Panc1 (cell line): ENCODE results near the gene RSPH6A. TPM values are rescaled to one million over a fixed set of nuclear protein-coding genes. Genes with fewer than 3 reads are reported as not detected.

Experiments
- ATAC-seq: fragments of 200-7000 bp; cut with Tn5 transposase; 2 replicates; pipeline ENCODE4 v1.9.1; 2020; ENCODE audit warnings: mild to moderate bottlenecking, moderate library complexity
- BruUV-seq: library from RNA; stranded (reverse); fragments of 400-500 nt; replicated peaks from 2 replicates; lab custom pipeline; 2021; lab: Mats Ljungman, UMichigan
- CTCF ChIA-PET: fragments of 300-600 bp; sonication (Branson Sonifier 250); formaldehyde crosslinking; loops from one replicate; lab custom pipeline; 2022; ENCODE audit warnings: antibody characterized with exemption; lab: Charles Lee
- POLR2A ChIA-PET: fragments of 300-600 bp; sonication (Branson Sonifier 250); formaldehyde crosslinking; loops from one replicate; lab custom pipeline; 2022; ENCODE audit warnings: antibody characterized with exemption; lab: Charles Lee
- DNase-seq: peaks from one replicate; pipeline ENCODE4 v3.0.0-alpha.2; 2010; ENCODE audit warnings: low read depth, low spot score
- H3K27ac ChIP-seq: 2 replicates; pipeline ENCODE4 v1.5.1; 2011; ENCODE audit warnings: mild to moderate bottlenecking, low read length, inconsistent platforms
- H3K27me3 ChIP-seq: fragments of 200-500 bp; sonication (Bioruptor generic); 2 replicates; pipeline ENCODE4 v1.6.0; 2014; ENCODE audit warnings: low read length, inconsistent platforms; ENCODE audit not compliant: control insufficient read depth, insufficient read depth
- H3K36me3 ChIP-seq: fragments of 200-500 bp; sonication (Bioruptor generic); 2 replicates; pipeline ENCODE4 v1.5.1; 2014; ENCODE audit warnings: inconsistent platforms, mild to moderate bottlenecking, low read length, moderate library complexity; ENCODE audit not compliant: control insufficient read depth, insufficient read depth
- H3K4me1 ChIP-seq: 2 replicates; pipeline ENCODE4 v1.5.1; 2011; ENCODE audit warnings: inconsistent platforms, mild to moderate bottlenecking, low read length, moderate library complexity; ENCODE audit not compliant: control insufficient read depth, insufficient read depth
- H3K4me3 ChIP-seq, 2 experiments: 2 replicates each; pipeline ENCODE4 v1.5.1; 2011 to 2012; ENCODE audit warnings: low read depth in 2 of 2, low read length in 2 of 2, mild to moderate bottlenecking in 2 of 2, inconsistent platforms in 1 of 2, moderate library complexity in 1 of 2
- H3K9me3 ChIP-seq: fragments of 200-500 bp; sonication (Bioruptor generic); 2 replicates; pipeline ENCODE4 v1.5.1; 2014; ENCODE audit warnings: low read depth, mild to moderate bottlenecking, inconsistent platforms, low read length, moderate library complexity; ENCODE audit not compliant: control insufficient read depth, insufficient read depth
- POLR2AphosphoS5 ChIP-seq: IDR thresholded peaks from 2 replicates; pipeline ENCODE4 v1.6.1; 2012; ENCODE audit warnings: mild to moderate bottlenecking, low read depth, low read length, moderate library complexity
- SIN3A ChIP-seq: IDR thresholded peaks from 2 replicates; pipeline ENCODE4 v1.6.1; 2012; ENCODE audit warnings: low read depth, mild to moderate bottlenecking, low read length, moderate library complexity, borderline replicate concordance; ENCODE audit not compliant: insufficient read depth
- TCF7L2 ChIP-seq: IDR thresholded peaks from 2 replicates; pipeline ENCODE4 v1.6.1; 2011; ENCODE audit warnings: mild to moderate bottlenecking, low read depth, low read length, inconsistent platforms
- in situ Hi-C: cut with HindIII; loops from 2 replicates; pipeline ENCODE4 v1.10.0; 2016; ENCODE audit warnings: low sequenced_read_pairs, low pct_unique_long_range_greater_than_20kb
- intact Hi-C: fragments of 100-400 bp; cut with micrococcal nuclease; formaldehyde crosslinking; loops from one replicate; pipeline ENCODE4 v1.10.0; 2022; ENCODE audit not compliant: unreplicated experiment
- total RNA-seq: library from RNA; stranded (reverse); gene quantifications from one replicate; pipeline ENCODE4 v1.2.1, GENCODE V29; 2021; ENCODE audit not compliant: unreplicated experiment
- TF ChIP-seq, protein P1 (sequence below), 2 experiments: IDR thresholded peaks; 2 replicates each; pipeline ENCODE4 v1.6.1; 2011 to 2012; ENCODE audit warnings: low read depth in 2 of 2, control low read depth in 1 of 2, low read length in 1 of 2, mild to moderate bottlenecking in 1 of 2, moderate library complexity in 1 of 2; ENCODE audit not compliant: insufficient read depth in 1 of 2
- TF ChIP-seq, protein P2 (sequence below): fragments of 450-650 bp; IDR thresholded peaks from 2 replicates; pipeline ENCODE4 v1.5.1; 2017; ENCODE audit warnings: mild to moderate bottlenecking

Gene RSPH6A
- total RNA-seq, 1 experiment from 2014 or later: not detected

DNA sequence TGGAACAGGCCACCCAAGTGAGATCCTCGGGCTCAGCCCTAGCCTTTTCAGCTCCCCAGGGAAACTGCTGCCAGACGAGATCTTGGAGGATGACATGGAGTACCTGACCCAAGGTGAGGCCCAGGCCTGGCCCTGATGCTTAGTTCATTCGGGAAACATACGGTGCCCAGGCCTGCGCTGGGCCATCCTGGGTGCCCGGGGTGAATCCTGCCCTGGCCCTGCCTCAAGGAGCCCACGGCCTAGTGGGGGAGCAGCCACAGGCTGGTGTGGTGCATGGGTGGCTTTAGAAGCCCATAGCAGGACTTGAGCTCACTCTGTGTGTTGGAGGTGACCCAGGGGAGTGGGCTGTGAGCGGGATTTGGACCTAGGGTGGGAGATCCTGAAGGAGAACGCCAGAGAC, 56.2 kb downstream of the RSPH6A start:
- no peak overlapping the region for H3K4me3 ChIP-seq
- DNase-seq (no peak), ATAC-seq (no peak)
- no peaks in the 10 kb centered on the region for H3K36me3 ChIP-seq
- POLR2A ChIA-PET: no interaction called here
- no peaks in the 10 kb centered on the region for H3K4me1 ChIP-seq
- TF ChIP-seq, protein P1, sequence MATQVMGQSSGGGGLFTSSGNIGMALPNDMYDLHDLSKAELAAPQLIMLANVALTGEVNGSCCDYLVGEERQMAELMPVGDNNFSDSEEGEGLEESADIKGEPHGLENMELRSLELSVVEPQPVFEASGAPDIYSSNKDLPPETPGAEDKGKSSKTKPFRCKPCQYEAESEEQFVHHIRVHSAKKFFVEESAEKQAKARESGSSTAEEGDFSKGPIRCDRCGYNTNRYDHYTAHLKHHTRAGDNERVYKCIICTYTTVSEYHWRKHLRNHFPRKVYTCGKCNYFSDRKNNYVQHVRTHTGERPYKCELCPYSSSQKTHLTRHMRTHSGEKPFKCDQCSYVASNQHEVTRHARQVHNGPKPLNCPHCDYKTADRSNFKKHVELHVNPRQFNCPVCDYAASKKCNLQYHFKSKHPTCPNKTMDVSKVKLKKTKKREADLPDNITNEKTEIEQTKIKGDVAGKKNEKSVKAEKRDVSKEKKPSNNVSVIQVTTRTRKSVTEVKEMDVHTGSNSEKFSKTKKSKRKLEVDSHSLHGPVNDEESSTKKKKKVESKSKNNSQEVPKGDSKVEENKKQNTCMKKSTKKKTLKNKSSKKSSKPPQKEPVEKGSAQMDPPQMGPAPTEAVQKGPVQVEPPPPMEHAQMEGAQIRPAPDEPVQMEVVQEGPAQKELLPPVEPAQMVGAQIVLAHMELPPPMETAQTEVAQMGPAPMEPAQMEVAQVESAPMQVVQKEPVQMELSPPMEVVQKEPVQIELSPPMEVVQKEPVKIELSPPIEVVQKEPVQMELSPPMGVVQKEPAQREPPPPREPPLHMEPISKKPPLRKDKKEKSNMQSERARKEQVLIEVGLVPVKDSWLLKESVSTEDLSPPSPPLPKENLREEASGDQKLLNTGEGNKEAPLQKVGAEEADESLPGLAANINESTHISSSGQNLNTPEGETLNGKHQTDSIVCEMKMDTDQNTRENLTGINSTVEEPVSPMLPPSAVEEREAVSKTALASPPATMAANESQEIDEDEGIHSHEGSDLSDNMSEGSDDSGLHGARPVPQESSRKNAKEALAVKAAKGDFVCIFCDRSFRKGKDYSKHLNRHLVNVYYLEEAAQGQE (IDR thresholded peaks at IDR 0.05; ENCODE audit: insufficient read depth in 1 of 2, low read depth in 2 of 2, low read length in 1 of 2): no peak
- TF ChIP-seq, protein P2, sequence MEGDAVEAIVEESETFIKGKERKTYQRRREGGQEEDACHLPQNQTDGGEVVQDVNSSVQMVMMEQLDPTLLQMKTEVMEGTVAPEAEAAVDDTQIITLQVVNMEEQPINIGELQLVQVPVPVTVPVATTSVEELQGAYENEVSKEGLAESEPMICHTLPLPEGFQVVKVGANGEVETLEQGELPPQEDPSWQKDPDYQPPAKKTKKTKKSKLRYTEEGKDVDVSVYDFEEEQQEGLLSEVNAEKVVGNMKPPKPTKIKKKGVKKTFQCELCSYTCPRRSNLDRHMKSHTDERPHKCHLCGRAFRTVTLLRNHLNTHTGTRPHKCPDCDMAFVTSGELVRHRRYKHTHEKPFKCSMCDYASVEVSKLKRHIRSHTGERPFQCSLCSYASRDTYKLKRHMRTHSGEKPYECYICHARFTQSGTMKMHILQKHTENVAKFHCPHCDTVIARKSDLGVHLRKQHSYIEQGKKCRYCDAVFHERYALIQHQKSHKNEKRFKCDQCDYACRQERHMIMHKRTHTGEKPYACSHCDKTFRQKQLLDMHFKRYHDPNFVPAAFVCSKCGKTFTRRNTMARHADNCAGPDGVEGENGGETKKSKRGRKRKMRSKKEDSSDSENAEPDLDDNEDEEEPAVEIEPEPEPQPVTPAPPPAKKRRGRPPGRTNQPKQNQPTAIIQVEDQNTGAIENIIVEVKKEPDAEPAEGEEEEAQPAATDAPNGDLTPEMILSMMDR: no peak
- TF ChIP-seq TCF7L2 (no peak), POLR2AphosphoS5 (no peak), SIN3A (no peak)
- in situ Hi-C loops: no loop called here
- CTCF ChIA-PET: no interaction called here
- no TSS peak for BruUV-seq
- no peak overlapping the region for H3K27ac ChIP-seq
- intact Hi-C loops: no loop called here
- no peaks in the 10 kb centered on the region for H3K9me3 ChIP-seq
- no peaks in the 10 kb centered on the region for H3K27me3 ChIP-seq

DNA sequence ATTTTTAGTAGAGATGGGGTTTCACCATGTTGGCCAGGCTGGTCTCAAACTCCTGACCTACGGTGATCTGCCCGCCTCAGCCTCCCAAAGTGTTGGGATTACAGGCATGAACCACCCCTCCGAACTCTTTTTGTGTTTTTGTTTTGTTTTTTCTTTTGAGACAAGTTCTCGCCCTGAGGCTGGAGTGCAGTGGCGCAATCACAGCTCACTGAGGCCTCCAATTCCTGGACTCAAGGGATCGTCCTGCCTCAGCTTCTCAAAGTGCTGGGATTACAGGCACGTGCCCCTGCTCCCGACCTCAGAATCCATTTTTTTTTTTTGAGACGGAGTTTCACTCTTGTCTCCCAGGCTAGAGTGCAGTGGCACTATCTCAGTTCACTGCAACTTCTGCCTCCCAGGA, 57.4 kb downstream of the RSPH6A start:
- ATAC-seq: no peak
- H3K4me1 ChIP-seq: no peaks in the 10 kb centered on the region
- POLR2A ChIA-PET: no interaction called here

More for the DNA sequence above, 57.4 kb downstream of the RSPH6A start:
- TF ChIP-seq POLR2AphosphoS5 (no peak), TCF7L2 (no peak), SIN3A (no peak)
- TF ChIP-seq, protein P1 (IDR thresholded peaks at IDR 0.05; ENCODE audit: insufficient read depth in 1 of 2, low read depth in 2 of 2, low read length in 1 of 2): no peak
- TF ChIP-seq, protein P2: no peak
- CTCF ChIA-PET: no interaction called here
- H3K27ac ChIP-seq: no peak overlapping the region
- intact Hi-C loops: no loop called here
- no peaks in the 10 kb centered on the region for H3K27me3 ChIP-seq
- BruUV-seq: no TSS peak
- H3K9me3 ChIP-seq: no peaks in the 10 kb centered on the region
- DNase-seq: no peak
- no peaks in the 10 kb centered on the region for H3K36me3 ChIP-seq
- no peak overlapping the region for H3K4me3 ChIP-seq
- in situ Hi-C loops: no loop called here
